ENCODE measurements around the gene CLTCL1.
"Not testable (repeated sequence)": the region's sequence is repeated elsewhere in the genome, so short reads cannot be mapped to it uniquely, and the experiment has no call there.

CLTCL1 gene

DNA sequence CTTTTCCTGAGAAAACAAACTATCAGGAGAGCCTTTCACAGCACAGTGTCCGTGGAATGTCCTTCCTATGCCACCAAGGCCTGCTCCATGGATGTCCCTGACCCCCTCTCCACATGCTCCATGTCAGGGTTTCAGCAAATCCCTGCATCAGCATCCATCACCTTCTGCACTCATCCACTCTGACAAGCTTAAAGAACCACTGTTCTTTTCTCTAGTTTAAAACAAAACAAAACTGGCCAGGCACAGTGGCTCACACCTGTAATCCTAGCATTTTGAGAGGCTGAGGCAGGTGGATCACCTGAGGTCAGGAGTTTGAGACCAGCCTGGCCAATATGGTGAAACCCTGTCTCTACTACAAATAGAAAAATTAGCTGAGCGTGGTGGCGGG lies 88.7 kb downstream of the CLTCL1 start:
- H3K4me3 ChIP-seq (ENCODE audit: low read depth in 1 of 5, low read length in 5 of 5); H3K9me3 ChIP-seq (ENCODE audit: control insufficient read depth in 5 of 5, low read length in 5 of 5); H3K9ac ChIP-seq (ENCODE audit: low read length in 5 of 5); H3K27me3 ChIP-seq (ENCODE audit: control insufficient read depth in 5 of 5, insufficient read depth in 4 of 5, low read length in 5 of 5); H3K4me1 ChIP-seq (ENCODE audit: control insufficient read depth in 5 of 5, insufficient read depth in 5 of 5, low read length in 5 of 5); H3K27ac ChIP-seq (ENCODE audit: low read depth, low read length): not testable (repeated sequence)
- H3K36me3 ChIP-seq (ENCODE audit: control insufficient read depth in 5 of 5, insufficient read depth in 5 of 5, low read length in 5 of 5): peaks cover 0 to 24% (median 20%) of the 10 kb centered on the region in 5 donors

DNA sequence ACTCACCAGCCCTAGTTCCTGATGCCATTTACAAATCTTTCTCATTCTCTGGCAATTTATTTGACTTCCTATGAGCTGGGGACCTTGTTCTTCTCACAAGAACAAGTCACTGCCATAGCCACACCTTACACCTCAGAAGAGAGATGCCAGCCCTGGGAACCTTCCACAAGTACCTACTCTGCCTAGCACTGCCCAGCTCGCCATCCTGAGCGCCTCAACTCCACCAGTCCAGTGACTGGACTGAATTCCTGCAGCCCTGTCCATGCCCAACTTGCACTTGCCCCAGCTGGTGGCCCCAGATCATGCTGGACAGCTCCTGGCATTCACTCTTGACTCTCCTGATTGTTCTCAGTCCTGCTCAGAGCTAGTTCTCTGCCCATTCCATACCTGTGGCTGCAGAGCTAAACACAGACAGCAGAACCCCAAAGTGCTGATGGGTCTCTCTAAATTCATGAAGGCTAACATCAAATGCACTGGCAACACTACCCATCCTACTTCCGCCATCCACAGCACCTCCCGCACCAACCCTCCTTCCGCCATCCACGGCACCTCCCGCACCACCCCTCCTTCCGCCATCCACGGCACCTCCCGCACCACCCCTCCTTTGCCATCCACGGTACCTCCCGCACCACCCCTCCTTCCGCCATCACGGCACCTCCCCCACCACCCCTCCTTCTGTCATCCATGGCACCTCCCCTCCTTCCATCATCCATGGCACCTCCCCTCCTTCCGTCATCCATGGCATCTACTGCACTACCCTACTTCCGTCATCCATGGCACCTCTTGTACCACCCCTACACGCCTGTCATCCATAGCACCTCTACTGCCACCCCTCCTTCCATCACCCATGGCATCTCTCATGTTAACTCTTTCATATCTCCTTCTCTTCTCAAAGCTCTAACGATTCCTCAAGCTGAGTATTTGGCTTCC lies 89.4 kb downstream of the CLTCL1 start:
- Histone ChIP-seq H3K9me3 (ENCODE audit: control insufficient read depth in 5 of 5, low read length in 5 of 5) (no peaks in the 10 kb centered on the region), H3K27me3 (ENCODE audit: control insufficient read depth in 5 of 5, insufficient read depth in 4 of 5, low read length in 5 of 5) (no peaks in the 10 kb centered on the region), H3K4me3 (ENCODE audit: low read depth in 1 of 5, low read length in 5 of 5) (no peak overlapping the region), H3K27ac (ENCODE audit: low read depth, low read length) (no peak overlapping the region), H3K9ac (ENCODE audit: low read length in 5 of 5) (no peak overlapping the region), H3K4me1 (ENCODE audit: control insufficient read depth in 5 of 5, insufficient read depth in 5 of 5, low read length in 5 of 5) (no peaks in the 10 kb centered on the region), H3K36me3 (ENCODE audit: control insufficient read depth in 5 of 5, insufficient read depth in 5 of 5, low read length in 5 of 5) (peaks cover 0 to 24% (median 20%) of the 10 kb centered on the region in 5 donors)

GRCh38 chr22:19201130-19201868 lies 90.2 kb downstream of the CLTCL1 start:
- H3K9me3 ChIP-seq (ENCODE audit: control insufficient read depth in 5 of 5, low read length in 5 of 5): no peaks in the 10 kb centered on the region
- no peaks in the 10 kb centered on the region for H3K4me1 ChIP-seq (ENCODE audit: control insufficient read depth in 5 of 5, insufficient read depth in 5 of 5, low read length in 5 of 5)

DNA sequence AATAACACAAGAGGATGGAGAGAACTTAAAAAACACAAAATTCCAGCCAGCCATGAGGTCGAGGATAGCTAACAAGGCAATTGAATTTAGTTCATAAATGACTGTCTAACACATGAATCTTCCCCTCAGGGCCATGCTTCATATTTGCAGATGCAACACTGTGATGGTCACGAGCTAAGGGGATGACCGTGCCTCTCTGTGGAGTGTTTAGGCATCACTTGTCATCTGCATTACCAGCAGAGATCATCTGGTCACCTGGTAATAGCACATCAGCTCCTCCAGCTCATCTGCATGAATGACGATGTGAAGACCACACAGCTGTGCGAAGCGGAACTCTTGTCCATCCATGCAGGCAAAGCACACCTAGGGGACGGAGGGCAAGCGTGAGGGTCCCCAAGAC lies 92.0 kb downstream of the CLTCL1 start:
- Histone ChIP-seq H3K9ac (ENCODE audit: low read length in 5 of 5) (no peak overlapping the region), H3K27ac (ENCODE audit: low read depth, low read length) (no peak overlapping the region), H3K36me3 (ENCODE audit: control insufficient read depth in 5 of 5, insufficient read depth in 5 of 5, low read length in 5 of 5) (peaks cover 0 to 43% (median 35%) of the 10 kb centered on the region in 5 donors), H3K27me3 (ENCODE audit: control insufficient read depth in 5 of 5, insufficient read depth in 4 of 5, low read length in 5 of 5) (no peaks in the 10 kb centered on the region), H3K4me1 (ENCODE audit: control insufficient read depth in 5 of 5, insufficient read depth in 5 of 5, low read length in 5 of 5) (no peaks in the 10 kb centered on the region), H3K4me3 (ENCODE audit: low read depth in 1 of 5, low read length in 5 of 5) (no peak overlapping the region), H3K9me3 (ENCODE audit: control insufficient read depth in 5 of 5, low read length in 5 of 5) (no peaks in the 10 kb centered on the region)

More at GRCh38 chr22:19201130-19201868, 90.2 kb downstream of the CLTCL1 start:
- Histone ChIP-seq H3K4me3 (ENCODE audit: low read depth in 1 of 5, low read length in 5 of 5) (no peak overlapping the region), H3K9ac (ENCODE audit: low read length in 5 of 5) (no peak overlapping the region), H3K36me3 (ENCODE audit: control insufficient read depth in 5 of 5, insufficient read depth in 5 of 5, low read length in 5 of 5) (peaks cover 0 to 28% (median 25%) of the 10 kb centered on the region in 5 donors), H3K27me3 (ENCODE audit: control insufficient read depth in 5 of 5, insufficient read depth in 4 of 5, low read length in 5 of 5) (no peaks in the 10 kb centered on the region), H3K27ac (ENCODE audit: low read depth, low read length) (no peak overlapping the region)

DNA sequence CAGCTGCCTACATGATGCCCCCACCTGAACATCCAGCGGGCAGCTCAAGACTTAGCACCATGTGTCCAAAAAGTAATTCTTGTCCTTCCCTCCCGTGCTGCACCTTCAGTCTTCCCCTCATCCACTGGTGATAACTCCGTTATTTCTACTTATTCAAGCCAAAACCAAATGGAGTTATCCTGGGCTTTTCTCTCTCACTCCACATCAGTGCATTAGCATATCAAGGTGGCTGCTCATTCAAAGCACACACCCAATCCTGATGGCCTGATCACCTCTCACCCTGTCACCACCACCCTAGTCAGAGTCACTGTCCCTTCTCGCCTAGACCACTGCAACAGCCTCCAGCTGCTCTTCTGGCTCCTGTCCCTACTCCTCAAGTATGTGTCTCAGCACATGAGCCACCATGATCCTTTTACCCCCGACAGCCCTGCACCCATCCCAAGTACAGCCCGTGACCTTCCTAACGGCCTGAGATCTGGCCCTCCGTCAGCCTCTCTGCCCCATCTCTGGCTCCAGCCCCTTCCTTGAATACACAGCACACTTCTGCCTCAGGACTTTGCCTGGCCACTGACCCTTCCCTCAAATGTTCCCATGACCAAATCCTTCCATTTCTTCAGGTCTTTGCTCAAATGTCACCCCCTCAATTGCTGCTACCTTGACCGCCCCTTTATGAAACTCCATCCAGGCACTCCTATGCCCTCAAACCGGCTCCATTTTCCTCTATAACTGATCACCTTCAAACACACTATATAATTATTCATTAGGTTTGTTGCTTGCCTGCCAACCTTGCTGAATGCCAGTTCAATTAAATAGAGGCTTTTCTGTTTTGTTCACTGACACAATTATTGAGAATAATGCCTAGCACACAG lies 93.3 kb downstream of the CLTCL1 start:
- Histone ChIP-seq H3K9me3 (ENCODE audit: control insufficient read depth in 5 of 5, low read length in 5 of 5) (no peaks in the 10 kb centered on the region), H3K27ac (ENCODE audit: low read depth, low read length) (no peak overlapping the region), H3K4me1 (ENCODE audit: control insufficient read depth in 5 of 5, insufficient read depth in 5 of 5, low read length in 5 of 5) (no peaks in the 10 kb centered on the region), H3K4me3 (ENCODE audit: low read depth in 1 of 5, low read length in 5 of 5) (no peak overlapping the region), H3K9ac (ENCODE audit: low read length in 5 of 5) (no peak overlapping the region), H3K36me3 (ENCODE audit: control insufficient read depth in 5 of 5, insufficient read depth in 5 of 5, low read length in 5 of 5) (peaks cover 0 to 49% (median 36%) of the 10 kb centered on the region in 5 donors), H3K27me3 (ENCODE audit: control insufficient read depth in 5 of 5, insufficient read depth in 4 of 5, low read length in 5 of 5) (no peaks in the 10 kb centered on the region)

DNA sequence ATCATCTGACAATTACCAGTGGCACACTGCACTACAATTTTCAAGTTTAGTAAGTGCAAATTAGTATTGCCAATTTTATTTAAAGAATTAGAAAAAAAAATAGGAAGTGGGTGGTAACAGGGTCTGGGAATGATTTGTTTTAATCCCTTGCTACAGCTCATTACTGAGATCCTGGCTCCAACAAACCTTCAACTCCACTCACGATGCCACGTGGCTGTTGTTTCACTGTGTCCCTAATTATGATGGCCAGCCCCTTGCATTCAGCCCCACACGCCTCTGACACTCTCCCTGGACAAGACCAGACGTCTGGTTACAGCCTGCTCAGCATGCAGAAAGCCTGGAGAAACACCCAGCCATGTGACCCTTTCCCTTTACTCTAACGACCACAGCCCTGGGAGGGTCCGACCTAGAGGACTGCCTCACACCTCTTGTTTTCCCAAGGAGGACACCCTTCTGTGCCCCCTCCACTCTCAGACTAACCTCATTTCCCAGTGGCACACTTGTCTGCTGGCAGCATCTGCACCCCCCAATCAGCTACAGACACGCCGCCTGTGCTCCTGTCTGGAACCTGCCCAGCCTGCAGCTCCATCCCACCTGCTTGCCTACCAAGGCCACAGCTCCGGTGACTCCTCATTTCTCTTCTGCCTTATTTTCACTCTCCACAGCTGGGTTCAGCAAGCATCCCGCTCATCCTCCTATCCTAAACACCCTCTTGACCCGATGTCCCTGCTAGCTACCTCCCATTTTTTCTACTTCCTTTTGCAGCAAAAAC lies 94.5 kb downstream of the CLTCL1 start:
- Histone ChIP-seq H3K4me3 (ENCODE audit: low read depth in 1 of 5, low read length in 5 of 5) (no peak overlapping the region), H3K9me3 (ENCODE audit: control insufficient read depth in 5 of 5, low read length in 5 of 5) (no peaks in the 10 kb centered on the region), H3K36me3 (ENCODE audit: control insufficient read depth in 5 of 5, insufficient read depth in 5 of 5, low read length in 5 of 5) (peaks cover 0 to 52% (median 47%) of the 10 kb centered on the region in 5 donors), H3K9ac (ENCODE audit: low read length in 5 of 5) (no peak overlapping the region), H3K4me1 (ENCODE audit: control insufficient read depth in 5 of 5, insufficient read depth in 5 of 5, low read length in 5 of 5) (no peaks in the 10 kb centered on the region), H3K27ac (ENCODE audit: low read depth, low read length) (no peak overlapping the region), H3K27me3 (ENCODE audit: control insufficient read depth in 5 of 5, insufficient read depth in 4 of 5, low read length in 5 of 5) (no peaks in the 10 kb centered on the region)

- H3K36me3 ChIP-seq (ENCODE audit: control insufficient read depth in 5 of 5, insufficient read depth in 5 of 5, low read length in 5 of 5): peaks cover 0 to 49% (median 45%) of the 10 kb centered on the region in 5 donors
These were observed 95.5 kb downstream of the CLTCL1 start for GRCh38 chr22:19195796-19196731.

GRCh38 chr22:19194766-19195536 lies 96.6 kb downstream of the CLTCL1 start:
- Histone ChIP-seq H3K9me3 (ENCODE audit: control insufficient read depth in 5 of 5, low read length in 5 of 5) (no peaks in the 10 kb centered on the region), H3K4me3 (ENCODE audit: low read depth in 1 of 5, low read length in 5 of 5) (no peak overlapping the region), H3K27me3 (ENCODE audit: control insufficient read depth in 5 of 5, insufficient read depth in 4 of 5, low read length in 5 of 5) (no peaks in the 10 kb centered on the region), H3K9ac (ENCODE audit: low read length in 5 of 5) (no peak overlapping the region), H3K4me1 (ENCODE audit: control insufficient read depth in 5 of 5, insufficient read depth in 5 of 5, low read length in 5 of 5) (no peaks in the 10 kb centered on the region), H3K36me3 (ENCODE audit: control insufficient read depth in 5 of 5, insufficient read depth in 5 of 5, low read length in 5 of 5) (peaks cover 0 to 47% (median 43%) of the 10 kb centered on the region in 5 donors), H3K27ac (ENCODE audit: low read depth, low read length) (no peak overlapping the region)

More at GRCh38 chr22:19195796-19196731, 95.5 kb downstream of the CLTCL1 start:
- Histone ChIP-seq H3K27me3 (ENCODE audit: control insufficient read depth in 5 of 5, insufficient read depth in 4 of 5, low read length in 5 of 5) (no peaks in the 10 kb centered on the region), H3K9ac (ENCODE audit: low read length in 5 of 5) (no peak overlapping the region), H3K27ac (ENCODE audit: low read depth, low read length) (no peak overlapping the region), H3K4me1 (ENCODE audit: control insufficient read depth in 5 of 5, insufficient read depth in 5 of 5, low read length in 5 of 5) (no peaks in the 10 kb centered on the region), H3K4me3 (ENCODE audit: low read depth in 1 of 5, low read length in 5 of 5) (no peak overlapping the region), H3K9me3 (ENCODE audit: control insufficient read depth in 5 of 5, low read length in 5 of 5) (no peaks in the 10 kb centered on the region)

Measured in subcutaneous abdominal adipose tissue (tissue), 5 donors.